D721Med (cell line): ENCODE data around the gene FMN1.

Experiments
- DNase-seq: peaks from one replicate; pipeline ENCODE4 v3.0.0; 2011; ENCODE audit warnings: low spot score; ENCODE audit not compliant: insufficient read length
- FAIRE-seq: peaks from 2 replicates; lab custom pipeline; 2011; peaks lifted over from hg19 to GRCh38; lab: Jason Lieb, UNC
- CTCF ChIP-seq: IDR thresholded peaks from 2 replicates; pipeline ENCODE4 v1.5.1; 2012; ENCODE audit warnings: mild to moderate bottlenecking, control low read depth; ENCODE audit not compliant: insufficient read depth; ENCODE audit errors: missing control alignments

FMN1 gene

GRCh38 chr15:32998979-32999672 is 195.4 kb downstream of the FMN1 start:
- no peak for FAIRE-seq
- TF ChIP-seq CTCF, result no peak
- DNase-seq, result no peak

- DNase-seq (no peak), FAIRE-seq (no peak)
- no peak for TF ChIP-seq CTCF
Observed at GRCh38 chr15:32998182-32998581, 196.3 kb downstream of the FMN1 start.

GRCh38 chr15:32994810-32995424 is 199.6 kb downstream of the FMN1 start:
- no peak for DNase-seq
- peak; percentile 52 for TF ChIP-seq CTCF
- FAIRE-seq, result peak; percentile 67

- DNase-seq (no peak), FAIRE-seq (no peak)
- TF ChIP-seq CTCF, result peak; percentile 33
Observed at GRCh38 chr15:32993285-32993684, 201.2 kb downstream of the FMN1 start.

GRCh38 chr15:32991619-32992111 is 202.8 kb downstream of the FMN1 start:
- no peak for DNase-seq
- no peak for TF ChIP-seq CTCF
- peak; percentile 25 for FAIRE-seq

GRCh38 chr15:32990071-32990470 is 204.4 kb downstream of the FMN1 start:
- FAIRE-seq (no peak), DNase-seq (no peak)
- TF ChIP-seq CTCF, result no peak

- no peak for DNase-seq
- FAIRE-seq, result no peak
Observed at GRCh38 chr15:32987067-32987466, 207.4 kb downstream of the FMN1 start.

More at GRCh38 chr15:32987067-32987466, 207.4 kb downstream of the FMN1 start:
- TF ChIP-seq CTCF, result no peak
